ENCODE measurements around the gene BTG4.
A peak's percentile ranks its signal among the peaks of the same experiment; 100 is the strongest.

BTG4 gene

DNA sequence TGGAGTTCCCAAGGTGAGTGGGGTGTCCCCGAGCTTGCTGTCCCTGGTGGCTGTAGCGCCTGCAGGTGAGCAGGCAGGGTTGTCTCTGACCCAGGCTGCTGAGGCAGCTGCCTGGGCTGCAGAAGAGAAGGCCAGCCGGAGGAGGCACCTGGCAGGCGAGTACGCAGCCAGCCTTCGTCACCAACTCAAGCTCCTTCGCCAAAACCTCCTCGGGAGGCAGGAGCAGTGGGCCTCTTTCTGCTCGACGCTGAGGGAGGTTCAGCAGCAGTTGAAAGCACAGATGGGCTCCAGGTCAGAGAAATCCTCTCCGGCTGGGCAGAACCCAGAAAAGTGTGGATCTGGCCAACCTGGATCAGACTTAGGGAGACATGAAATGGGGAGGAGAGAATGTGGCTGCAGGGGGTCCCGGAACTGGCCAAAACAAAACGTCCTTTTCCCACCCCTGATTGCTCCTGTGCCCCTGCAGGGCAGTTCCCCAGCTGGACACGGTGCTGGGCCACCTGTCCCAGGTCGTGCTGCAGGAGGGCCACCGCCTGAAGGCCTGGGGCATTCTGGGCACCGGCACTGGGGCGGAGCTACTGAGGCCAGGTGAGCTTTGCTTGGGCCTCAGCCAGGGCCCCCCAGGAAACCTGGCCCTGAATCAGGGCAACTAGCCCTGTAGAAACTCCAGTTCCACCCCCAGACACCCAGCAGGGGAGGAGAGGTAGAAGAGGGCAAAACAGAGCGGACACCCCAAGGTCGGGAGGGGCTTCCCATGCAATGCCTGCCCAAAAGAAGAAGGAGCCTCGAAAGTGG is 56.7 kb downstream of the BTG4 start:
- DNase-seq (ENCODE audit: low spot score): no peak

GRCh38 chr11:111454561-111455192 is 57.5 kb downstream of the BTG4 start:
- DNase-seq (ENCODE audit: low spot score): peak; percentile 79

- no peak for DNase-seq (ENCODE audit: low spot score)
Observed at GRCh38 chr11:111452817-111453552, 59.2 kb downstream of the BTG4 start.

DNA sequence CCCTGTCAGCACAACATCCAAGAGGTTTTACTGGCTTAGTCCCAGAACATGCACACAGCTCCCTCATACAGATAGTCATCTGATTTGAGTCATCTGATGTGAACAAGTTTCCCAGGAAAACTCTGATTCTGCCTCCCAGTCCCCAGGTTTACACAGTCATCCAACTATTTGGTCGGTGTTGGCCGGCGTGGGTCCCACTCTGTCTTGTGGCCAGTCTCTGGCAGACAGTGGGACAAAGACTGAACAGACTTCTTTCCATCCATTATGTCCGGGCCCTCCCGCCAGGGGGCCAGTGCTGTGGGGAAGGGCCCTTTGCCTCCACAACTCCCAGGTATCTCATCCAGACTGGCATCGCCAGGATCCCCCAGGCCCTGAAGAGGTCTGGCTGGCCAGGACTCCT is 60.0 kb downstream of the BTG4 start:
- DNase-seq (ENCODE audit: low spot score): no peak

- no peak for DNase-seq (ENCODE audit: low spot score)
Observed at GRCh38 chr11:111450480-111451320, 61.5 kb downstream of the BTG4 start.

- no peak for DNase-seq (ENCODE audit: low spot score)
Observed at GRCh38 chr11:111449696-111450479, 62.3 kb downstream of the BTG4 start.

- DNase-seq (ENCODE audit: low spot score): no peak
Observed at GRCh38 chr11:111448831-111449557, 63.2 kb downstream of the BTG4 start.

GRCh38 chr11:111448414-111448813 is 63.8 kb downstream of the BTG4 start:
- DNase-seq (ENCODE audit: low spot score): no peak

DNA sequence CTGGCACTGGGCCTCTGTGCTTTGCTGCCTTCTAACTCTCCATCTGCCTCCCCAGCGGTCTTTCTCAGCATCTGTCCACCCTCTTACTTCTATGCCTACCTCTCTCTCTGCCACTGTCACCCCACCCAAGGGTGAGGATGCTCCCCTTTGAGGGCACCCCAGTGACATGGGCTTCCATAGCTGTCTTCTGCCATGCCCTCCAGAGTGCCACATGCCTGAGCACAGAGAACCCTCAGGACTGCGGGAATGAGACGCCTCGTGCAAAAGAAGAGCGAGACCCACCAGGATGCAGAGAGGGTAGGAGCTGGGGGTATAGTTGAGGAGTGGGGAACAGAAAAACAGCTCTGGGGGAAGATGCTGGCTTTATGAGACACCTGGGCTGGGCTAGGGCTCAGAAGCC is 64.3 kb downstream of the BTG4 start:
- no peak for DNase-seq (ENCODE audit: low spot score)

DNA sequence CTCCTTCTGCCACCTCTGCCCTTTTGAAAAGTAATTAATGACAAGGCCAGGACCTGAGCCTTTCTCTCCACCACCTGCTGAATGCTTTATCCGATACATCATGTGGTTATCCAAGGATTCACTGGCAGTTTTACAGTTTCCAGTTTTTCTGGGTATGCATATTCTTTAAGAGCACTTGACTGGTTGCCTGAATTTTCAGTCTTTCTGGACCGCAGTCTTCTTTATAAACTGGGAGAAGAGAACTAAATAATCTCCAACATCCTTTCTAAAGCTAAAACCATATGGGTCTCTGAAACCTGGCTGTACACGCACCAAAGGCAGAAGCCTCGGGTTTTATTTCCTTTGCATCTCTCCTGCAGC is 65.1 kb downstream of the BTG4 start:
- no peak for DNase-seq (ENCODE audit: low spot score)

DNA sequence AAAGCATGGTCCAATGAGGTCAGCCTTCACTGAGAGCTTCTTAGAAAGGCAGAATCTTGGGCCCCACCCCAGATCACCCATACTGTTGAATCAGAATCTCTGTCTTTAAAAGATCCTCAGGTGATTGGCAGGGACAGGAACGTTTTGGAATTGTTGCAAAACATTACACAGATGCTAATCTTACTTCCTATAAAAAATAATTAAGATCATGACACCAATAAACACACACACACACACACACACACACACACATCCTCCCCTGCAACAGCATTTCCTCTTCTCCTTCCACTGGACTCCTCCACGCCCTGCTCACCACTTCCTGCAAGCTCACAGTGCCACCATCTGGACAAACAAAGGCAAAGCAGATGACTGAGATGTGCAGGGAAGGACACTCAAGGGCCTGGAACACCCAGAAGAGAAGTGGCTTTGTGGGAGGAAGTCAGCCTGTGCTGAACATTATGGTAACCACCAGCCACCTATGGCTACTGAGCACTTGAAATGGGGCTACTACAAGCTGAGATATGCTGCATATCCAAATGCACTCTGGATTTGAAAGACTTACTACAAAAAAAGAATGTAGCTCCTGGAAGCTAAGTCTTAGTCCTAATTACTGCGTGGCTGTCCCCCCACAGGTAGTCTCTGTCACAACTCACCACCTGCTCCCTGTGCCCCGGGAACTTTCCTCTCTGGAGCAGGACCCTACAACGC is 65.6 kb downstream of the BTG4 start:
- DNase-seq (ENCODE audit: low spot score): peak; percentile 87

DNA sequence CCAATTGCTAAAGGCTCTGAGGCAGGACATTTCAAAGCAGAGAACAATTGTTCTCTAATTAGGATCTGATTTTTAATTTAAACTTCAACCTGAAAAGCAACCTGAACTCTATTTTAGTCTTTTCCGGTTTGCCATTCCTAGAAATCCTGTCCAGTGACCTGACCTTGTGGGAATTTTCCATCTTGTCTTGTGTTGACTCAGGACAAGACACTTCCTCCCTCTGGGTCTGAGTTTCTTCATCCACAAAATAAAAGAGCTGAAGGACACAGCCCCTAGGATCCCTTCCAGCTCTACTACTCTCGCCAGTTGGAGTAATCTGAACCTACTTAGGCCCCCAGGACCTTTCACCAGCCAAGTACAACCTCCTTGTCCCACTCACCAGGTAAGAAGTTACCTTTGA is 66.6 kb downstream of the BTG4 start:
- no peak for DNase-seq (ENCODE audit: low spot score)

Measured in HuH-7 (cell line).